ENCODE results near the gene MCF2.
A peak's percentile ranks its signal among the peaks of the same experiment; 100 is the strongest.
"Not testable (repeated sequence)": the region's sequence is repeated elsewhere in the genome, so short reads cannot be mapped to it uniquely, and the experiment has no call there.

Gene MCF2, protein sequence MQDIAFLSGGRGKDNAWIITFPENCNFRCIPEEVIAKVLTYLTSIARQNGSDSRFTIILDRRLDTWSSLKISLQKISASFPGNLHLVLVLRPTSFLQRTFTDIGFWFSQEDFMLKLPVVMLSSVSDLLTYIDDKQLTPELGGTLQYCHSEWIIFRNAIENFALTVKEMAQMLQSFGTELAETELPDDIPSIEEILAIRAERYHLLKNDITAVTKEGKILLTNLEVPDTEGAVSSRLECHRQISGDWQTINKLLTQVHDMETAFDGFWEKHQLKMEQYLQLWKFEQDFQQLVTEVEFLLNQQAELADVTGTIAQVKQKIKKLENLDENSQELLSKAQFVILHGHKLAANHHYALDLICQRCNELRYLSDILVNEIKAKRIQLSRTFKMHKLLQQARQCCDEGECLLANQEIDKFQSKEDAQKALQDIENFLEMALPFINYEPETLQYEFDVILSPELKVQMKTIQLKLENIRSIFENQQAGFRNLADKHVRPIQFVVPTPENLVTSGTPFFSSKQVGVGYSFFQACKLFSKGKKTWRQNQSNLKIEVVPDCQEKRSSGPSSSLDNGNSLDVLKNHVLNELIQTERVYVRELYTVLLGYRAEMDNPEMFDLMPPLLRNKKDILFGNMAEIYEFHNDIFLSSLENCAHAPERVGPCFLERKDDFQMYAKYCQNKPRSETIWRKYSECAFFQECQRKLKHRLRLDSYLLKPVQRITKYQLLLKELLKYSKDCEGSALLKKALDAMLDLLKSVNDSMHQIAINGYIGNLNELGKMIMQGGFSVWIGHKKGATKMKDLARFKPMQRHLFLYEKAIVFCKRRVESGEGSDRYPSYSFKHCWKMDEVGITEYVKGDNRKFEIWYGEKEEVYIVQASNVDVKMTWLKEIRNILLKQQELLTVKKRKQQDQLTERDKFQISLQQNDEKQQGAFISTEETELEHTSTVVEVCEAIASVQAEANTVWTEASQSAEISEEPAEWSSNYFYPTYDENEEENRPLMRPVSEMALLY

DNA sequence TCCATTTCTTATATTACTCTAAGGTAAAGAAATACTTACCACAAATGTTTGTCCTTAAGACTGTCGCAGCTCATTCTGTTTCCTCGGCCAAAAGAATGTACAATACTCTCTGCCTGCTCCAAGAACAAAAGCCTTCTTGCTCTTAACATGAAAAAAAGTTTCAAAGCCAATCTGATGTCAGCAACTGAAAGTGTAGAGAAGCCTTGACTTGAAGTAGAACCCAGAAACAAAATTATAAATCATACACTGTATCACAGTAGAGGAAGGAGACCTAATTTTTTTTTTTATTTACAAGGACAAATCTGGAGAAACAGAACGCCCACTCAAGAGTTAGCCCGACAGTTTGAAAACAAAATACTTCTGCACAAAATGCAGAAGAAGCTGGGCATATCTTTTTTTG is at the start of gene MCF2:
MCF2 (minus strand) TSS at position 101 of the 400 bp plus-strand sequence. CDS start 56,423 bp downstream, outside the sequence.
- DNase-seq = no peak

- no peak for DNase-seq
Observed at GRCh38 chrX:139751053-139751452, 43.1 kb upstream of the MCF2 start.

DNA sequence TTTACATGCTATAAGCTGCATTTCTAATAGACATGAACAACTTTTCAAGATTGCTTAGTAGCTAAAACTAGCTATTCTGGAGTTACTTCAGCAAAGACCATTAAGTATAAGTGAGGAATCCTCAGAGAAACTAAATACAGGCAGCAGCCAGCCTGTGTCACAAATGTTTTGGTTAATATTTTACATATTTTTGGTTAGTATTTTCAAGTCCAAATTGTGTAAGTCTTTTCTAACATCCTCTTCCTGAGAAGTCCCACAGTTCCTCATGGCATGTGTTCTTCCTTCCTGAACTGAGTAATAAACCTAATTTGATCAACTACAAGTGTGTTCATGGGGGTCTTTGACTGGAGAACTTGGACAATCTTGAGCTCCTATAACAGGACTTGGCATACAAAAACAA is 42.4 kb upstream of the MCF2 start:
- DNase-seq = no peak

DNA sequence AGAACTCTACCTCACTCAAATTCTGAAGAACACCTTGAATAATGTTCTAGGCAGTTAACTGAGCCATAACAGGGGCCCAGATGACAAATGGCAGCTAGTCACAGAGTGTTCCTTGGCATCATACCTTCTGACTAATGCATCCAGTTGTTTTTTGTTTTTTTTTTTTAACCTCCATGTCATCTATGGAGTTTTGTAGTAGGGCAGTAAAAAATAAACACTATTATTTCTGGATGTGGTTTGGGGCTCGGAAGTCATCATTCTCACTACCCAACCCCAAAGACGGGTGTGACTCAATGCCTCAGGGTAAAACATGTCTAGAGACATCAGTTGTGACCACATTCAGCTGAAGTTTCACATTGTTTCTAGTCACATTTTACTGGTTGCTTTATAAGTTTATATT is 31.2 kb upstream of the MCF2 start:
- no peak for DNase-seq

- peak; percentile 16 for DNase-seq
Observed at GRCh38 chrX:139738581-139738980, 30.6 kb upstream of the MCF2 start.

GRCh38 chrX:139736151-139736550 is 28.2 kb upstream of the MCF2 start:
- DNase-seq = no peak

DNA sequence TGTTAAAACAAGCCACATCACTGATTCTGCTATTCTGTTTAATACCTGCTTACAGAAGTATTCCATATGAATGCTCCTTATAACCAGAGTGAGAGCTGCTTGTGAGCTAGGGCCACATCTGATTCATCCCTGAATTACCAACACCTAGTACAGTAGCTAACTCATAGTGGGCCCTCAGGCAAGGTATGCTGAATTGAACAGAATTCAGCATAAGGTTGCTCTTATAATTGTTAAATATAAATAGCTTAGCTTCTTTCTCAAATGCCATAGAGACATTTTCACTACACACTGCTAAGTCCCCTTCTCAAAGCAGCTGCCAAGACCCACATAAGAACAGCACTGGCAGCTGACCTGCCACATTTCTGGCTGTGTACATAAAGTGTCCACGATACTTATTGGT is 27.0 kb upstream of the MCF2 start:
- DNase-seq = no peak

DNA sequence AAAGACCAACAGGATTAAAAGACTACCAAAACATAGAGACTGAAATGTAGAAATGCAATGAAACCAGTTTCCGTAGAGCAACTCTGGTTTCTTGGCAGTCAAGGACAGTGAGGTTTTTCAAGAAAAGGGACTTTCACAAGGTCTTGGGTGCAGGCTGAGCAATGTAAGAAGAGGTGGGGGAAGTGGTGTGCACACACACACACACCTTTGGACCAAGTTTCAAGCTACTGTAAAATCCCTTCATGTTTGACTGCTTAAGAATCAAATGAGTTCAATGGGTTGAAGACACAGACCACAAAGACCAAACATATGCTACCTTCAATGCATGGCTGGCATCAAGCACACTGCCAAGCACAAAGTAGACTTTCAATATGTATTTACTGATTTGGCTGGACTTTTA is 17.8 kb upstream of the MCF2 start:
- no peak for DNase-seq

DNA sequence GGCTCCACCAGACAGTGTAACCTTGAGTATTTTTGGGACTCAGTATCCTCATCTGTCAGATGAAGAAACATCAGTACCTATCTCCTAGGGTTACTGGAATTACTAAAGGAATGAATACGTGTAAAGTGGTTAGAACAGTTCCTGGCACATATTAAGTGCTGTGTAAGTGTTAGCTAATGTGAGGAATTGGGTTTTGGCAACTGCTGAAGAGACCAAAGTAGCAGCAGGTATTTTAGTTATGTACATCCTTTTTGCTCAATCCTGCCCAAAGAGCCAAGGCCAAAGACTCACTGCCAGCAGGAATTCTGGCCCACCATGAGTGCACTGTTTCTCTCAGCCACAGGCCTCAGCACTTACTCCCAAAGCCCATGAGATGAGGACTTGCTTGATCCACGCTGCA is 16.7 kb upstream of the MCF2 start:
- DNase-seq = no peak

GRCh38 chrX:139720979-139721378 is 13.0 kb upstream of the MCF2 start:
- no peak for DNase-seq

- DNase-seq = no peak
Observed at GRCh38 chrX:139720136-139720535, 12.2 kb upstream of the MCF2 start.

DNA sequence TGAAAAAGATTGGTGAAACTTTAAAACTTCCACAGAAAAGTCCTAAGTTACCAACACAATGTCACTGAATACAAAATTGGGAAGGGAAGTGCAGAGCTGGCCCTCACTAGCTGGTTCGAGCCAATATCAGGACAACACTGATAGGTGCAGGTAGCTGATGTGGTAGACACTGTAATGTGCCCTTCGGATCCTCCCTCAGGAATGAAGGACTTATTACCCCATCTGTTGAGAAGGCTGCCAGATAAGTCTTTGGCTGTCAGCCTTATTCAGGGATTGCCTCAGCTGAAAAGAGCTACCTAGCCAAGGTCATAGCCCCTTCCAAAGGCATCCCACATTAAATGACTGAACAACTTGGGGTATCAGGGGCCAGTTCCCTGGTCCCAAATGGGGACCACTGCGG is 5.3 kb downstream of the MCF2 start:
- DNase-seq = no peak

DNA sequence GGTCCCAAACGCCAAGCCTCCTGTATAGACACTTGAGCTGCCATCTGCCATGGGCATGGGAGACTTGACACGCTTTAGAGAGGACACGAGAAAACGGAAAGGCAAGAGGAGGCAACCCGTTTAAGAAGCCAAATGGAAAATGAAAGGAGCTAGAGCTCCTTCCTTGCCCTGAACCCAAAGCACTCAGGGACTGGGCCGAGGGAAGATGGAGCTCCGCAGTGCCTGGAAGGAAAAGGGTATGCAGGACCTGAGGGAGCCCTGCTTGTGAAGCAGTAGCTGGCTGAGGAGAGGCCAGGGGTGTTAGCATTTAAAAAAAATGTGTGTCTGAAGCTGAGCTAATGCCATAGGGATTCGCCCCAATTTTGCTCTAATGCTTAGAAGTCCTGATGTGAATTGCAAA is 15.1 kb downstream of the MCF2 start:
- DNase-seq = no peak

DNA sequence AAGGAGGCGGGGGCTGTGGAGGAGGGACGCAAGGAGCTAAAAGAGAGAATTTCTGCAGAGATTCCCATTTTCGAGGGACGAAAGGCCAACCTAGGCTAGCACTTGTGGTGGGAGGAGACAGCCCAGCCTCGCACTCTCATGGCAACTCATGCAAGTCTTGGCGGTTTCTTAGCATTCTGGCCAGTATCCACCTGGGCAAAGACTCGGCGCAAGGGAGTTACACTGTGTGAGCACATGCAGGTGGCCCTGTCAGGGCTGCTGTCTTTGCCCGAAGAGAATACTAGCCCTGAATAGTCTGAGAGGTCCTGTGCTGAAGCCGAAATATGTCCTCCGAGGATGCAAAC is 15.5 kb downstream of the MCF2 start:
- no peak for DNase-seq

- DNase-seq = no peak
Observed at GRCh38 chrX:139691843-139692505, 16.0 kb downstream of the MCF2 start.

DNA sequence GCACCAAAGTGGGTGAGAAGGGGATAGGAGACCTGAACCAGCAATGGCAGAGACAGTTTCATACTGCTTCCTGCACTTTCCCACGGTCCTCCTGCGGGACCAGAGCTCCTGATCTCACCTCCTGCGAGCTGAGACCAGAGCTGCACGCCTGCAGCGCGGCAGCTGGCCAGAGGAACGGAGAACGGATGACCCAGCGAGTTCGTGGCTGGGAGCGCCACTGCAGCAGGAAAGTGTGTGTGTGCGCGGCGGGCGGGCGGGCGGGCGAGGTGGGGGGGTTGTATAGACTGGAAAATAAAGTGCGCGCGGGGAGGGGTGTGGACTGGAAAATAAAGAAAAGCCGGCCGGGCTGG is 16.5 kb downstream of the MCF2 start:
- DNase-seq = no peak

DNA sequence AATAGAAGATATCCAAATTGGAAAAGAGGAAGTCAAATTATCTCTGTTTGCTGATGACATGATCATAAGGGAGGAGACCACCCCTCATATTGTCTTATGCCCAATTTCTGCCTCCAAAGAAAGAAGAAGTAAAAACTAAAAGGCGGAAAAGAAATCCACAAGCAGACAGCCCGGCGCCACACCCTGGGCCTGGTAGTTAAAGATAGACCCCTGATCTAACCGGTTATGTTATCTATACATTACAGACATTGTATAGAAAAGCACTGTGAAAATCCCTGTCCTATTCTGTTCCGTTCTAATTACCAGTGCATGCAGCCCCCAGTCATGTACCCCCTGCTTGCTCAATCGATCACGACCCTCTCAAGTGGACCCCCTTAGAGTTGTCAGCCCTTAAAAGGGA is 22.8 kb downstream of the MCF2 start:
- not testable (repeated sequence) for DNase-seq

- DNase-seq = no peak
Observed at GRCh38 chrX:139680356-139680755, 27.6 kb downstream of the MCF2 start.

DNA sequence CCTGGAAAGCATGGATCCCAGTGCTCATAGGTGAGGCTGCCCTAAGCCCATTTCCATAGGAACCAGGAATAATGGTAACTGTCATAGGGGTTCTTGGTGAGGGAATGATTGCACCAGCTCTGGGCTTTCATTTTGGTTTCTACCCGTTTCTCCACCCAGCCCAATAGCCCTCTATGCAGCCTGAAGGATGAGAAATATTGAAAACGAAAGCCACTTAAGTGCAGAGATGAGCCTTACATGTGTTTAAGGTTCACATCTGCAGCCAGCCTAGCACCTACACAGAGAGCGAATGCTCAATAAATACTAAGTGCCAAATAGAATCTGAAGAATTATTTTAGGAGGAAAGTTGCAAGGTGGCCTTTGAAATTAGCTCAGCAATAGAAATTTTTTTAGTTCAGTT is 60.4 kb downstream of the MCF2 start:
- no peak for DNase-seq

DNA sequence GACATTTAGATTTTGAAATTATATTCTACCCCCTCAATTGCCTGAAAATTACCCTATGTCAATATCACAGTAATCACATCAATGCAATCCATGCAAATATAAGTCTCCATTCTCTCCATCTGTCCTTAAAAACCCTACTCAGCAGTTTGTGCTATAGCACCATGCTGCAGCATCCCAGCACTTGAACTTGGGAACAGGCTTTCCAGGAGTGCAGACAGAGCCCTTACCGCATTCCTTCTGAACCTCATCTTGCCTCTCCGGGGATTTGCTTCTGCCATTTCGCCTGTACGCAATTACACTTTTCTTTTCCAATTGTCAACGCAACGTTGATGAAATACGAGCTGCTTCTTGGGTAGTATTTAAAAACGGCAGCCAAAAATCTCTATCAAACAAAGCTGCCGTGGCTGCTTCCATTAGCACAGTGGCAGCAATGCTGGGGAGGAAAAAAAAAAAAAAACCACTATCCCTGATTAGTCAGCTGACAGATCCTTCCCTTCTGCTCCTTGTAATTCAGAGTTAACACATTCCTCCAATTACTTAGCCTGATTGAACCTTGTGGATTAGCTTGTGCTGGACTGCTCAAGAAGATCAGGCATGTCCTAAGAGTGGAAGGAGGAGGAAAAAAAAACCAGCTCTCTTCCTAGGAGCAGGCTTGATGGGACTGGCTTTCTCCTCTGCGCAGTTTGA is 65.6 kb downstream of the MCF2 start:
- no peak for DNase-seq

- DNase-seq = no peak
Observed at GRCh38 chrX:139640259-139640658, 67.7 kb downstream of the MCF2 start.

DNA sequence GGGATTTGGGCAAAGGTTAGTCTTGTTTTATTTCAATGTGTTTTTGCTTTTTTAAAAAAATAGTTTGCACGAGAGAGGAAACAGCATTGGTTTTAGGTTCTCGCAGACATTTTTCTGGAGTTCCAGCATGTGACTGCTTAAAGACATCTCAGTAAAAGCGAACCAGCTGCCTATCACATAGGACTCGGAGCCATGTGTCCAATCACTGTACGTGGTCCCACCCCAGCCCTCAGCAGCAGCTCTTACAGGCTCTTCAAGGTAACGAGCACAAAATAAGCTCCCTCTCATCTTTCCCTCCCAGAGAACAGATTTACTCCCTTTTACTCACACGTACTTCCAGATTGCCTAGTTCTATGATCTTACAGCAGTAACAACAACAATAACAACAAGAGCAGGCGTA is 68.7 kb downstream of the MCF2 start:
- DNase-seq = no peak

- DNase-seq = no peak
Observed at GRCh38 chrX:139600105-139600504, 107.9 kb downstream of the MCF2 start.

Measured in NCI-H1436 (cell line).